Heart left ventricle (tissue), 16 donors: ENCODE results near the gene GNRH2. TPM values are rescaled to one million over a fixed set of nuclear protein-coding genes. Genes with fewer than 3 reads are reported as not detected.

ENCODE experiments used
- ATAC-seq, 4 donors: fragments of 200-7000 bp; cut with Tn5 transposase; one replicate each; pipeline ENCODE4 v1.9.1; 2020 to 2022; ENCODE audit warnings: moderate library complexity in 4 of 4, mild to moderate bottlenecking in 3 of 4, moderate number of reproducible peaks in 1 of 4
- DNase-seq, 5 donors: peaks; one replicate each; pipeline ENCODE4 v3.0.0-alpha.2; 2020
- H3K27ac ChIP-seq, 12 donors: fragments of 200-600 bp; sonication (generic) in 4 of 12; one replicate each; pipeline versions ENCODE4 v1.5.0 to v1.8.0; 2016 to 2022; ENCODE audit warnings: mild to moderate bottlenecking in 2 of 12
- H3K27me3 ChIP-seq, 9 donors: fragments of 200-600 bp; sonication (generic) in 2 of 9; one replicate each; pipeline versions ENCODE4 v1.5.1 to v1.8.0; 2016 to 2022; ENCODE audit warnings: mild to moderate bottlenecking in 3 of 9
- H3K36me3 ChIP-seq, 9 donors: fragments of 200-600 bp; sonication (generic) in 2 of 9; one replicate each; pipeline versions ENCODE4 v1.5.0 to v1.8.0; 2018 to 2022; ENCODE audit warnings: mild to moderate bottlenecking in 2 of 9
- H3K4me1 ChIP-seq, 12 donors: fragments of 200-600 bp; sonication (generic) in 4 of 12; one replicate each; pipeline versions ENCODE4 v1.5.0 to v1.8.0; 2016 to 2022; ENCODE audit warnings: mild to moderate bottlenecking in 3 of 12
- H3K4me3 ChIP-seq, 12 donors: fragments of 200-600 bp; sonication (generic) in 4 of 12; one replicate each; pipeline versions ENCODE4 v1.5.0 to v1.8.0; 2017 to 2022; ENCODE audit warnings: mild to moderate bottlenecking in 9 of 12, moderate library complexity in 4 of 12
- H3K9me3 ChIP-seq, 12 donors: fragments of 200-600 bp; sonication (generic) in 4 of 12; one replicate each; pipeline versions ENCODE4 v1.5.0 to v1.8.0; 2016 to 2022; ENCODE audit warnings: mild to moderate bottlenecking in 1 of 12
- CTCF ChIP-seq, 12 donors: fragments of 200-600 bp; sonication (generic) in 4 of 12; IDR thresholded peaks; one replicate each; pipeline versions ENCODE4 v1.5.0 to v1.8.0; 2018 to 2022; ENCODE audit warnings: antibody characterized with exemption in 12 of 12, mild to moderate bottlenecking in 5 of 12
- POLR2A ChIP-seq, 2 donors: fragments of 450-650 bp; IDR thresholded peaks; one replicate each; pipeline ENCODE4 v1.6.1; 2017; ENCODE audit warnings: antibody characterized with exemption in 2 of 2, mild to moderate bottlenecking in 2 of 2, moderate library complexity in 2 of 2
- WGBS, 4 donors: extraction: QIAGEN DNeasy Blood & Tissue Kit in 2 of 4; methylation state at CpG; one replicate each; pipeline versions ENCODE4 v1.1.5 to v1.1.7; 2013 to 2018; 5-methylcytosine and 5-hydroxymethylcytosine counted together
- intact Hi-C, 10 donors: fragments of 100-400 bp; cut with DNase I; formaldehyde crosslinking; loops; one replicate each; pipeline versions ENCODE4 v1.11.1 to v1.14.2; 2022
- polyA plus RNA-seq, 2 donors: library from polyadenylated mRNA; stranded (reverse); fragments of 200-250 nt; gene quantifications; one replicate each; pipeline ENCODE4 v1.2.3, GENCODE V29; 2013
- total RNA-seq, 9 donors: library from RNA; depleted of rRNA in 2 of 9; stranded (reverse); fragments of >200 nt in 2 of 9; fragmentation: NEBNext Ultra II Directional in 3 of 9; extraction: Animal tissue kit (Norgen Biotek cat#: 25700) in 3 of 9; gene quantifications; one replicate each; pipeline versions ENCODE4 v1.1.0 to v1.2.4, GENCODE V29; 2016 to 2023
- donor health status: ischemic (EF 13 %, LVEDD 7.1; RV severe dilation, severe dysfunction).
- donor health status: healthy with polysubstance abuse.
- donor health status: DM: no; HTN: yes; CAD: no.
- donor health status: DM: no; HTN: no; CAD: no.
- donor health status: ischemic (EF 25% LVEDD 6.9; RV normal size, moderate dysfunction).
- donor health status: ischemic (EF 25% LVEDD 5.7; RV mildly dilated, moderate dysfunction).
- donor health status: healthy.
- donor health status: DM: yes; HTN: yes; CAD: no.
- donor health status: ischemic (EF 35%, LVEDD 5.7; RV mildly dilated, moderate dysfunction).
- donor health status: nonischemic (EF 11% LVEDD 7.7; RV severe dilation, severe dysfunction).
- donor health status: DM: yes; HTN: yes; CAD: no.
- donor health status: PGD.
- donor health status: ischemic (EF 29% LVEDD 5.4; RV normal size, mild dysfunction).
- donor health status: nonischemic (EF 23%, LVEDD 6.1; RV moderate dilation, normal function).

The GNRH2 gene
- total and polyA plus RNA-seq, 11 donors, result 0.48 TPM; not detected in 10

GRCh38 chr20:3003416-3003815, 40.0 kb upstream of the GNRH2 start:
- no peak overlapping the region for H3K4me3 ChIP-seq
- intact Hi-C loops, result loop anchor here in 4 of 10 donors (5.0 to 10.0 kb wide), 4 partner anchors 131 to 479 kb away; partner anchors contain the start of gene PTPRA (in 1 of the 4)
- DNase-seq, result no peak
- H3K36me3 ChIP-seq, result peaks cover 0 to 75% (median 53%) of the 10 kb centered on the region in 9 donors
- no peaks in the 10 kb centered on the region for H3K9me3 ChIP-seq
- H3K27me3 ChIP-seq, result no peaks in the 10 kb centered on the region
- H3K27ac ChIP-seq, result no peak overlapping the region
- no peaks in the 10 kb centered on the region for H3K4me1 ChIP-seq
- 85 to 95% (median 91%) methylated on average over 2 of the region's 2 CpGs for WGBS, 4 donors
- TF ChIP-seq CTCF (IDR thresholded peaks at IDR 0.05) (no peak), POLR2A (IDR thresholded peaks at IDR 0.05) (no peak)
- no peak for ATAC-seq

GRCh38 chr20:3010985-3011723, 32.3 kb upstream of the GNRH2 start:
- no peak for TF ChIP-seq POLR2A (IDR thresholded peaks at IDR 0.05)
- TF ChIP-seq CTCF (IDR thresholded peaks at IDR 0.05), result no peak
- Histone ChIP-seq H3K27me3 (no peaks in the 10 kb centered on the region), H3K27ac (no peak overlapping the region), H3K36me3 (peaks cover 0 to 93% (median 69%) of the 10 kb centered on the region in 9 donors), H3K4me1 (no peaks in the 10 kb centered on the region), H3K4me3 (no peak overlapping the region), H3K9me3 (no peaks in the 10 kb centered on the region)
- ATAC-seq (no peak), DNase-seq (no peak)
- 47 to 97% (median 93%) methylated on average over 1 of the region's 1 CpG for WGBS, 4 donors
- intact Hi-C loops, result no loop called here

GRCh38 chr20:3011752-3012151, 31.7 kb upstream of the GNRH2 start:
- Histone ChIP-seq H3K27me3 (no peaks in the 10 kb centered on the region), H3K36me3 (peaks cover 0 to 93% (median 69%) of the 10 kb centered on the region in 9 donors), H3K4me3 (no peak overlapping the region), H3K9me3 (no peaks in the 10 kb centered on the region), H3K27ac (no peak overlapping the region), H3K4me1 (no peaks in the 10 kb centered on the region)
- intact Hi-C loops, result no loop called here
- no peak for DNase-seq
- TF ChIP-seq POLR2A (IDR thresholded peaks at IDR 0.05) (no peak), CTCF (IDR thresholded peaks at IDR 0.05) (no peak)
- WGBS, 4 donors, result 86 to 96% (median 92%) methylated on average over 3 of the region's 3 CpGs
- no peak for ATAC-seq

- no peaks in the 10 kb centered on the region for H3K27me3 ChIP-seq
- intact Hi-C loops, result no loop called here
- no peak overlapping the region for H3K27ac ChIP-seq
- DNase-seq, result no peak
- H3K9me3 ChIP-seq, result no peaks in the 10 kb centered on the region
- 95 to 98% (median 96%) methylated on average over 5 of the region's 5 CpGs for WGBS, 4 donors
- TF ChIP-seq CTCF (IDR thresholded peaks at IDR 0.05) (no peak), POLR2A (IDR thresholded peaks at IDR 0.05) (no peak)
- H3K4me3 ChIP-seq, result no peak overlapping the region
- no peaks in the 10 kb centered on the region for H3K4me1 ChIP-seq
- no peak for ATAC-seq
- peaks cover 0 to 87% (median 62%) of the 10 kb centered on the region in 9 donors for H3K36me3 ChIP-seq
These were observed 29.7 kb upstream of the GNRH2 start for GRCh38 chr20:3013771-3014170.
